GM18508 (cell line): ENCODE data around the gene TBL3.

Experiments
- ATAC-seq: cut with Tn5 transposase; IDR thresholded peaks from one replicate; pipeline ENCODE4 v1.9.1; 2021; ENCODE audit warnings: moderate number of reproducible peaks; ENCODE audit not compliant: insufficient read depth, unreplicated experiment

The TBL3 gene

DNA sequence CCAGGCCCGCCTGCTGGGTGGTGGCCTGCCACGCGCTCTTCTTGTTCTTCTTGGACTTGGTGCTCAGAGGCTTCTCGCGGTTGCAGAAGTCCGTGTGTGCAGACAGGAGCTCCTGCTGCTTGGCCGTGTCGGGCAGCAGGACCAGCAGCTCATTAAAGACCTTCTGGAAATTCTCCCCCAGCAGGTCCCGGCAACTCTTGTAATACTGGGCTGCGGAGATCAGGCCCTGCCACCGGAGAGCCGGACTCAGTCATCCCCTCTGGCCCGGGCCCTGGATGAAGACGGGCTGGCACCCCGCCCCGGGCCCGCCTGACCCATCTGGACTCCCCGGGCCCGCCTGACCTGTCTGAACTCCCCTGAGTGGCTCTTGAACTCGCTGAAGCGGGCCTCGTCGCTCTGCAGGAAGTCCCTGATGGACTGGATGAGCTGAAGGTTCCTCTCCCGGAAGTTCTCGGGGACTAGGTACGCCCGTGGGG lies 26.5 kb downstream of the TBL3 start:
- no peak for ATAC-seq

DNA sequence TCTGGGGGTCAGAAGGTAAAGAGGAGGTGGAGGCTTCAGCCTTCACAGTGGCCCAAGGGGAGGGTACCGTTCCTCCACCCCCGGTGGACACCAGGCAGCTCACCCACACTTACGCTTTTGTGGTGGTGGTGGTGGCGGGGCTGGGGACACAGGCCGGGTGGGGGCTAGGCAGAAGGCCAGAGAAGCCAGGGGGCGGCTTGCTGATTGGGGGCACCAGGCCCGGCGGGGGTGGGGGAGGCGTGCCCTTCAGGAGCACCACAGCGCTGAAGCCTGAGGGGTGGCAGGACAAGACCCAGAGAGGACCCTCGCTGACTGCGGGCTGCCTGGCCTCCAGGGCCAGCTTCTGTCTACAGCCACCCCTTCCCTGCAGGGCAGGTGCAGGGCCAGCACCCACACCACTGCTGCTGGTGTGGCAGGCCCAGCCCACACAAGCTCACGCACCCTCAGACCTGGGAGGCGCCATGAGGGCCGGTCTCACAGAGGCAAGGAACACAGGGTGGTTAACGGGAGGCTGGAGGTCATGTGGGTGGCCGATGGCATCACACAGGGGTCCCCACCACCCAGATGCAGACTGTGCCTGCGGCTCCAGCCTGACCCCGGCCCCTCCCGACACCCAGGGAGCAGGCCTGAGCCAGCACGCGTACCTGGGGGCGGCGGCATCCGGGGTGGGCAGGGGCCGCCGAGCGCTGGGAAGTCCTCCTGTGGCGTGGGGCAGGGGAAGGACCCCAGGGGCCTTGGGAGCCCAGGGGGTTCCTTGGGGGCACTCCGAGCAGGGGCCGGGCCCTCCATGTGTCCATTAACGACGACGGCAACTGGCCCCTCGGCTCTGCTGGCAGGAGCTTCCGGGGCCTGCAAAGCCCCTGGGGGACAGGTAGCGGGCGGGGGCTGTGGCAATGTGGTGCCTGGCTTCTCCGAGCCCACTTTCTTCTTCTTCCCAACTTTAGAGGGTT lies 27.3 kb downstream of the TBL3 start:
- no peak for ATAC-seq

DNA sequence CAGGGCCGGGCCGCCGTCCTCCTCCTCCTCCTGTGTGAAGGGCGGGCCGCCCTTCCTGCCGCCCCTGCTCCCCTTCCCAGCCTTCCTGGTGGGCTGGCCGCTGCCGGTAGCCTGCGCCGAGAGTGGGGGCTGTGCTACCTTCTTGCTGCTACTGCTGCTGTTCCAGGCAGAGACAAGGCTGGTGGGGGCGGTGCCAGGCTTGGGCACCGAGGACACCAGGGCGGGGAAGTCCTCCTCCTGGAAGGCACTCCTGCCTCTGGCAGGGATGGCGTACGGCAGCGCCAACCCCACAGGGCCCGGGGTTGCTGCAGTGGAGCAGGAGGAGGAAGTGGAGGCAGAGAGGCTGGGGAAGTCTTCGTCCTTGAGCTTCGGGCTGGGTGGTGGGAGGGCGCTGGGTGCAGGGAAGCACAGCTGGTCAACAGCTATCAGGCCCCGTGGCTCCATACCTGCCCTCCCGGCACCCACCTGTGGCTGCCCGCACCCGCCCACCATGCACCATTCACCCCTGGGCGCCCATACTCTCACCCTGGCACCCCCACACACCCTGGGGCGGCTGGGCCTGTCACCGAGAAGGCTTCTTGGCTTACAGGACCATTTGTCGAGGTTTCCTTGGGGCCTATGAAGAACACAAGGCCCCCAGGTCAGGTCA lies 28.1 kb downstream of the TBL3 start:
- ATAC-seq, result no peak

DNA sequence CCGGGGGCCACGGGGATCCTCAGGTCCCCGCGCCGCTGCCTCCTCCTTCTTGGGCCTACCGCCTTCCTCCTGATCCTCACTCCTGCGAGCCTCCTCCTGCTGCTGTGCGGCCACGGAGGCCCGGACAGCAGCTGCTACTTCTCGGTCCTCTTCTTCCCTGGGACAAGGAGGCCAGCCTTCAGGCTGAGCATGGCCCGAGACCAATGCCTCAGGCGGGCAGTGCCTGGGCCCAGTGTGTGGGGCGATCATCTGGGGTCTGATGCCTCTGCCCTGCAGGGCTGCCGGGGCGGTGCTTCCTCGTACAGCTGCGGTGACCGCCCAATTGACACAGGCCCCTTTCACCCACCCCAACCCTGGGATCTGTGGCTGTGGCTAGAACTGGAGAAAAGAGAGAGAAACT lies 29.2 kb downstream of the TBL3 start:
- ATAC-seq, result no peak

DNA sequence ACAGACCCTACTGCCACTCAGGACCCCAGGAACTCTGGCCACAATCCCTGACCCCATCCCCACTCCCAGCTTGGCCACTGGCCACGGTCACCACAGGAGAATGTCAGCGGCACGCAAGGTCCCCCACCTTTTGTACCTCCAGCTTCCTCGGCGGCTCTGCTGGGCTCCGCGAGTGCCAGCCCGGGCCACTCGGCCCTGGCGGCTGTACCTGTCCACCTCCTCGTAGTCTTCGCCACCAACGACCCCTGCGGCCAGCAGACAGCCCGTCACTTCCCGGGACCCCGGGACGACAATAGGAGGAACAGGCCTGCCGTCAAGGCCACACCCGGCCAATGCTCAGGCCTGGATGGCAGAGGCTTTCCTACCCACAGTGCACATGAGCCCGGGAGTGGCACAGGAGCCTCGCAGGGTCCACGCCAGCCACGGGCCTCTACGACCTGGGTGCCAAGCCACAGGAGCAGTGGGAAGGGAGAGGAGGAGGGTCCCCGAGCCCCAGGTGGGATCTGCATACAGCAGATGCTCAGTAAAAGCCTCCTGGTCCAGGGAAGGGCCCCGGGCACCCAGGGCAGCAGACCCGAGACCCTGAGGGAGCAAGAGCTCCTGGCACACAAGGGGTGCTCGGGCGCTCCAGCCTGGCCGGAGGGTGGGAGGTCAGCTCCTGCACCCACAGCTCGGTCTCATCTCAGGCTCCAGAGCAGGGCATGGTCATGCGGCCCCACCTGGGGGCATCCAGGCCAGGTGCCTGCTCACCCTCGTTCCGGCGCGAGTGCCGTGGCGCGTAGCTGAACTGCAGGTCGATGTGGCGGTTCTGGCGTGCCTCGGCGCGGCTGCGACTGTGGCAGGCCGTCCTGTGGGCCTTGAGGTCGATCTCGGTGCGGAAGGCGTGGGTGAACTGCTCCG lies 29.9 kb downstream of the TBL3 start:
- ATAC-seq, result no peak

DNA sequence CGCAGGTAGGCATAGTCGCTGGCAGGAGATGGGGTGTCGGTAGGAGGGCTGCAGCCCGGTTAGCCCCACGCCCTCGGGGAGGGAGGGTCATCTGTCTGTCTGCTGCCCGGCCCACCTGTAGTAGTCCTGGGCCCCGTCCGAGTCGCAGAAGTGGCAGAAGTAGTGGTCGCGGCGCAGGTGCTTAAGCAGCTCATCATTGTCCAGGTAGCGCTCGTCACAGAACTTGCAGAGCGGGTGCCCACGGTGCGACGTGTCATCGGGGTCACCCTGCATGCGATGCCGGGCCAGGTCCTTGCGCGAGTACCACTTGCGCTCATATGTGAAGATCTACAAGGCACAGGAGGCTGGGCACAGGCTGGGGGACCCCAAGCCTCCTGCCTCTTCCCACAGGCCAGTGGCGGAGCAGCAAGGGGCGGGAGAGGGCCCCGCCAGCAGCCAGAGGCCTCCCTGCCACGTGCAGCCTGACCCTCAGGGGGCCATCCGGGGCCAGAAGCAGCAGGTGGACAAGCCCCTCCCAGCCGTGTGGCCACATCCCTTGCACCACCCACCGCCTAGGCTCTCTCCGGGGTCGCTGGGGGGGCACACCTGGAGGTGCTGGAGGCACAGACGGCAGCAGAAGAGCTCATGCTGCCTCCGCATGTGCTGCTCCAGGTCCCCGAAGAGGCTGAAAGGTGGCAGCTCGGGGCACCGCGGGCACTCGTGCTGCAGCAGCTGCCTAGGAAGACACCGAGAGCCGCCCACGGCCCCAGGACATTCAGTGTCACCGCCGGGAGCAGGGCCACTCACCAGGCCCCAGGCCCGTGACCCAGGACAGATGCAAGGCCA lies 30.8 kb downstream of the TBL3 start:
- ATAC-seq, result no peak

DNA sequence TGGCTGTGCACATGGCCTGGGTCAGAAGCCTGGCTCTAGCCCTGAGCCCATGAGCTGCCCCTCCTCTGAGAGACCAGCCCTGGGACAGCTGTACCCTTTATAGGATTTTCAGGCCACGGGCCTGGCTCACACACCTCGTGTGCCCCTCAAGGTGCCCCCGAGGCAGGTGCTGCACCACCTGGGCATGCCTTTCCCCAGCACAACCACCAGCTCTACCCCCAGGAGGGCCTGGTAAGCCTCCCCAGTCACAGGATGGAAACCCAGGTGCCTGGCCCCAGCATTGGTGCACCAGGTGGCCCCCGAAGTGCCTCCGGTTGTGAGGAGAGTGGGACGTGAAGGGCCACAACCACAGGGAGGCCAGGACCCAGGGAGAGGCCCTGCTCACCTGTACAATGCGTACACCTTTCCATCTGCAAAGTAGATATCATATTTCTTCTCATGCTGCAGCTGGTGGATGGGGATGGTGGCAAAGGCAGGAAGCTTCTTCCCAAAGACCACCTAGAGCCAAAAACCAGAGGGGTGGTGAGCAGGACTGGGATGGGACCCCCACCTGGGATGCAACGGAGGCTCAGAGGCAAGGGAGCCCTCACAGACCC lies 31.5 kb downstream of the TBL3 start:
- no peak for ATAC-seq

DNA sequence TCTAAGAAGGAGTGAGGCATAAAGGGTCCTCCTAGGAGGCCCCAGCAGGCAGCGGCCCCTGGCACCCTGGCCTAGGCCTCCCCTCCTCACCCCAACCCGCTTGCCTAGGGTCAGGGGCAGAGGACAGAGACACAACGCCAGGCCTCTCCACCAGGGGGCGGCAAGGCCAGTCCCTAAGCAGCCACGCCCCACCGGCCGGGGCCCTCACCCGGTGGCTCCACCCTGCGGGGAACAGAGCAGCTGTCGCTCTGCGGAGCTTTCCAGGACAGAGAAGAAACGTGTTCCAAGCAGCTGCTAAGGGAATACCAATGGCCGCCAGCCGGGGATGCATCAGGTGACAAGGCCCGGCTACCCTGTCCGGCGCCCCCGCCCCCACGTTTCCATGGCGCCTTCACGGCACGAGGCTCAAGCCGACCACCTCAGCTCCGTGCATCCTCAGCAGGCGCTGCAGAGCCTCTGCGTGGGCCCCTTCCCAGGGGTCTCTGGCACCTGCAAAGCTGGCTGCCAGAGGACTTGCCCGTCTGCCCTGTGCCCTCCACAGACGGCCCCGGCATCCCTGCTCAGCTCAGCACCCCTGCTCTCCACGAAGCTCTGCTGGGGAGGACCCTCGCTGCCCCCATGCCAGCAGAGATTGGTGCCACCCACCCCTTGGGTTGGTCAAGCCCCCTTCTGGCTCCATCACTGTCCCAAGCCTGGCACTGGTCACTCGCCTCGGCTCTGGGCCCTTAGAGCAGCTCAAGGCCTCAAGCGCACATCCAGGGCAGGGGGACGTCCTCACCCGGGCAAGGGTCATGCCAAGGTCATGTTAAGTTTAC lies 32.2 kb downstream of the TBL3 start:
- ATAC-seq, result no peak

DNA sequence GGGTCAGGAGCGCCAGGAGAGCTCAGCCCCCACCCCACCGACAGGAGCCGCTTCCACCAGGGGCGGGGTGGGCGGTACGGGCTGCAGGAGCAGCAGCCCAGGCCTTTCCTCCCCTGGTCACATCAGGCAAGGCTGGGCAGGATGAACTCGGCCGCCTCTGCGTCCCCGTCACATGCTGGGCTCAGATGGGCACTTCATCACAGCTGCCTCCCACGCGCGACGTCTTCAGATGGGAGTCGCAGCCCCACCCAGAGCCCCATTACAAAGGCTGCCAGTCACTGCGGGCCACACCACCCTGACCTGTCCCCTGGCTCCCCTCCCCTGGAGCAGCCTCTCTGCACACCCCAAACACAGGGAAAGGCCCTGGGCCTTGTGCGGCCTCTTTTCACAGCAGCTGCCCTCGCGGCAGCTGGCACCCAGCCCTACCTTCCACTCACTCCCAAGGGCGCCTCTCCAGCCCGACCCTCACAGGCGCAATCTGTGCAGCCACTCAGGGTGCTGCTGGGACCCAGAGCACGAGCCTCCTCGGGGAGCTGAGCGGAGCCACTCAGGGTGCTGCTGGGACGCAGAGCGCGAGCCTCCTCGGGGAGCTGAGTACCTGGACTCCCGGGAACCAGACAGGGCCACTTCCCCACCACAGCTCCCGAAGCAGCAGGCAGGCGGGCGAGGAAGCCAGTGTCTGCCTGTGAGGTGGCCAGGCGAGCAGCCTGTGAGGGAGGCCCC lies 33.1 kb downstream of the TBL3 start:
- ATAC-seq, result no peak

DNA sequence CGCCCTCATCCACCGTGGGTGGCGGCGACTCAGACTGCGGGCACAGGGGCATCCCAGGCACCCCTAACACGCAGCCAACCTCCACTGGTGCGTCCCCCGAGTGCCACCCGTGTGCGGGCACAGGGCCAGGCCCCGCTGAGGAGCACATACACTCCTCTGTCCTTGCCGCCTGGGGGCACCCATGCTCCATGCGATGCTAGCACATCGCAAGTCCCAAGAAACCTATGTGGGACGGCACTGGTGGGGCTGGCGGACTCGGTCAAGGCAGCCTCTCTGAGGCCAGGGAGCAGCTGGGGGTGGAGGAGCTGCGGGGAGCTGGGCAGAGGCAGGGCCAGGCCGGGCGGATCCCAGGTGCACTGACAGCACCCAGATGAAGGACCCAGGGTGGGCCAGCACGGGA lies 33.8 kb downstream of the TBL3 start:
- ATAC-seq, result no peak

DNA sequence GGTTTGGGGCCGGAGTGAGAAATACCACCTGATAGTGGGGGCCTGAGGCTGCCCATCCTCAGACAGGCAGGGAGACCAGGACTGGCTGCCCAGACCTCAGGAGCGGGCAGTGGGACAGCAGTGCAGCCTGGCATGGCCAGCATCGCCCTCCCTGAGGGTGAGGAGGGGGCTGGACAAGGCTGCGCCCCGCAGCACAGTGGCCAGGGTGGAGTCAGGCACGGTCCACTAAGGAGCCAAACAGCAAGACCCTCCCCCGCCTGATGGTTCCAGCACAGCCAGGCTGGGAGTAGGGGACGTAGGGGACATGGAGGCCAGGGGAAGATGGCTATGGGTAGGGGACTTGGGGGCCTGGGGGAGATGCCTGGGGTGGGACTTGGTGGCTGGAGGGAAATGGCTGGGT lies 34.5 kb downstream of the TBL3 start:
- ATAC-seq, result no peak

DNA sequence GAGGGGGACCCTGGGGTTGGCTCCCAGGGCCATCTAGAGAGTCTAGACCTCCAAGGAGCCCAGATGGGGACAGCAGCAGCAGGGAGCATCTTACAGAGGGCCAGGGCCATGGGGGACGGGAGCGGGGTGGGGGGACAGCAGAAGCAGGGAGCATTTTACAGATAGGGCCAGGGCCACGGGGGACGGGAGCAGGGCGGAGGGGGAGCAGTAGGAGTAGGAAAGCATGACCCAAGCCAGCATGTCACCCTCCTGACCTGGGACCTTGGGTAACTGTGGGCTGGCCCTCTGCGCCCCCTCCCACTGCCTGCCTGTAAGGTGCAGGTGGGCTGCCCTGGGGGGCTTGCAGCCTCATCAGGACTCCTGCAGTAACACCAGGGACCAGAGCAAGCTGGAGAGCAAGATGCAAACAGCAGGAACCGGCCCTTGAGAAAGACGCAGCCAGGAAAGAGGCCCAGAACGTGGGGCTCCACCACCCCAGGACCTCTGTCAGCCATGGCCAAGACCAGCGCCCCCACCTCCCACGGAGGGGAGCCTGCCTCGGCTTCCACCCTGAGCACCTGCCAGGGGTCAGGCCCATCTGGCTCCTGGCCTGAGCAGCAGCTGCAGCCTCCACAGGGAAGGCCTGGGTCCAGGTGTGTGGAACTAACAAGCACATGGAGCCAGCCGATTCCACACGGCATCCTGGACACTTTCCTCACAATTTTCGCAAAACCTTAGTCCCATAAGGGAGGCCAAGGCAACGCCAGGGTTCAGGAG lies 35.4 kb downstream of the TBL3 start:
- ATAC-seq, result no peak

DNA sequence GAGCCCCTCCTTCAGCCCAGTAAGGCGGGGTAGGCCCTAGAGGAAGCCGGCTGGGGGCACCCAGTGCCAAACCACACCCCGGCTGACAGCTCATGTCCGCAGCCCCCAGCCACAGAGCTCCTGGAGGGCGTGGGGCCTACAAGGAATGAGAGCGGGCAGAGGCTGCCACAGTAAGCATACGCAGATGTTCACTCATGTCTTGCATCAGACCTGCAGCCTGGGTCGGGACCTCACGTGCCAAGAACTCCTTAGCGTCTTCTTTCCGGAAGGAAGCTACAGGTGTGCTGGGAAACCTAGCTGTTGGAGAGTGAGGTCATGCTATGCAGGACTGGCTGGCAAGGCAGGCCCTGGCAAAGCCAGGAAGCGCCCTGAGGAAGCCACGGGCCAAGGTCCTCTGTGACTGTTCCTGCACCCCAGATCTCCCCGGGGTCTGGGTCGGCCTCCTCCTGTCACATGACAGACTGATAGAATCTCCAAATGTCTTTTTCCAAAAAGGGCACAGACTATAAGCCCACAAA lies 36.2 kb downstream of the TBL3 start:
- no peak for ATAC-seq

DNA sequence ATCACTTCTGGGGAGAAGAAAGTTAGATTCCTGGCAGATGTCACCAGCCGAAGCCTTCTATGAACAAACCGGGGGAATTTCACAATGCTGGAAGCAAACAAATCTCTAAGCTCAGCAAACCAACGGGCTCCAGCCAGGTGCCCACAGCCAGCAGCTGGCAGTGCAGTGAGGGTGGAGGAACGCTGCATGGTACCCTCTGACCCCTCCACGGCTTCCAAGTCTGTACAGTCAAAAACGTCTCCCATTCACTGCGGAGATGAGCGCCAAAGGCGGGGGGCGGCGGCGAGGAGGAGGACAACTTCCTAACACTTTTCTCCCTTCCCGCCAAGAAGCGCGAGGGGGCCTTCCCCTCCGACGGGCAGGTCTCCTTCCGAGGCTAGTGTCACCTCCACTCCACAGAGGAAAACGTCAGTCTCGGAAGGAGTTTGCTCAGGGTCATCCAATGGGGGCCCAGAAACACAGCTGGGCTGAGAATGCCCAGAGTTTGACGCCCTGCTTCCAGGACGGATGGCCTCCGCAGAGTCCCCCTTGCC lies 36.8 kb downstream of the TBL3 start:
- ATAC-seq, result no peak

DNA sequence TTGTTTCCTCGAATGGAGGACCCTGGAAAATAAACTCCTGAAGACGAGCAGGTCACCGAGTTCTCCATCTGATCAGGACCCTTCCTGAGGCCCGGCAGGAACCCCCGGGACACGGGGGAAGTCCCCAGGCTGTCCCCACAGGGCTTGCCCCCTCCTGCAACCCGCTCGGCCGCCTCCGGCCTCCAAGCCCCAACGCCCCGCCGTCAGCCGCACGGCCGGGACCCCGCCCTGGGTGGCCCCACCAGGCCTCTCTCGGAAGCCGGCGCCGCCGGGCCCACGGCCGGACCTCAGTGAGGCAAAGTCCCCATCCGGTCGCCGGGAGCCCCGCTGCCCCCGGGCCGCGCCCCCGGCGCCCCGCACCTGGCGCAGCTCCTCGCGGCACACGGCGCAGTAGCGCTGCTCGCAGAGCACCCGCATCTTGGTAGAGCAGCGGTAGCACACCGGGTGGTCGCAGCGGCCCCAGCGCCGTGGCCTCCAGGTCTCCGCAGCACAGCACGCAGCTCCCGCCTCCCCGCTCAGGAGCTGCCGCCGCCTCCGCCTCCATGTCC lies 37.4 kb downstream of the TBL3 start:
- ATAC-seq, result no peak

DNA sequence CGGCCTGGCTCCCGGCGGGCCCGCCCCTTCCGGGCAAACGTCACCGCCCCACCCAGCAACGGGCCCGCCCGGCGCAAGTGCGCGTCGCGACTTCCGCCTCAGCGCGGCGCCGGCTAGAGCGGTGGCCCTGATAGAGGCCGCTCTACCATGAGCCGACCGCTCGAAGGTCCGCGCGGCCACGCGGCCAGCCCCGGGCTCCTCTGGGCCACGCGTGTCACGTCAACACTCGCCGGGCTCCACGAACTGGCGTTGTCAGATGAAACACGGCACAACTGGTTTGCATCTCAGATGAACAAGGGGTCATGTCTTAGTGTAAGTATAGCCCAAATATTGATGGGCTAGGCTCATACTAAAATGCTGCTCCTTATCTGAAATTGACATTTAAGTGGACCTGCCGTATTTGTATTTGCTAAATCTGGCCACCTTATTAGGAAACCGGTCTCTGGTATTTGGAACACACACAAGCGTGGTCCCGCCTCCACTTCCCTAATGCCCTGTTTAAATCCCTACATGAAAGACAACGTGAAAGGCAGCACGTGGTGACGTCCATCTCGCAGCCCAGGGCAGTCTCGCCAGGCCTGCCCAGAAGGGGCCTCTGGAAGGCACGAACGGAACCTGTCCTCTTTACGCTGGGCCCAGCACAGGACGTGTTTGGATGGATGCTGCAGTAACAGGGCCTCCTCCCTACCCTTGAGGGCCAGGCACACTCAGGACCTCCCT lies 38.1 kb downstream of the TBL3 start, which contains the start of gene ZNF598:
TSS of gene ZNF598 (minus strand) at position 31 of the 720 bp plus-strand sequence.
- no peak for ATAC-seq
